Activated CD8-positive, alpha-beta memory T cell treated with anti-CD3 and anti-CD28 coated beads, Interleukin-2, amount 50 U/mL, for 1 hour (primary cell): ENCODE results near the gene CERS4.
"Not testable (repeated sequence)": the region's sequence is repeated elsewhere in the genome, so short reads cannot be mapped to it uniquely, and the experiment has no call there.

ENCODE experiments used
- DNase-seq: peaks from one replicate; pipeline ENCODE4 v3.0.0-alpha.2; 2020; ENCODE audit errors: extremely low read depth

The CERS4 gene

DNA sequence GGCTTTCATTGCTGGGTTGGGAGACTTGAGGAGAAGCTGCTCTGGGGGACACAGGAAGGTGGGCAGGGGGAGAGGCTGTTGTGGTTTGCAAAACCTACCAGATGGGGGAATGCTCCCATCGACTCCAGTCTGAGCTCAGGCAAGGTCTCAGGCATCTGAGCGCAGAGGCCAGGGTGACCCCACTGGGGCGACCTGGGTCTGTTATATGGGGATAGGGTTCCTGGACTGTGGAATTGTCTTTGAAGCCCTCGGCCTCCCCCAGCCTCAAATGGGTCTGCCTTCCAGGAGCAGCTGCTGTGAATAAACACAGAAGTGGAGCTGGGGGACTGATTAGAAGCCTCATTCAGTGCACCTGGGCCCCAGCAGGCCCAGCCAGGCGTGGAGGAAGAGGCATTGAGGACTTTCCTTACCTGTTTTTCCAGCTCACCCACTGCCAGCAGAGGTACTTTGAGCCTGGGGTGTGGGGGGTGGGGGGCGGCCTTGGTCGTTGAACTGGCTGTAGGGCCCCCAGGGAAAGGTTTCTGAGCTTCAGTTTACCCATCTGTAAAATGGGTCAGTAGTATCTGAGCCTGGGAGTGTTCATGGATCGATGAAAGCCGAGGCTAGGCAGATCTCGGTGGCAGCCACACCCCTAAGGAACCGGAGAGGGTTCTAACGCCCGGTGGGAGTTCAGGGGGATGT lies 1.4 kb downstream of the CERS4 start:
- DNase-seq, result no peak

DNA sequence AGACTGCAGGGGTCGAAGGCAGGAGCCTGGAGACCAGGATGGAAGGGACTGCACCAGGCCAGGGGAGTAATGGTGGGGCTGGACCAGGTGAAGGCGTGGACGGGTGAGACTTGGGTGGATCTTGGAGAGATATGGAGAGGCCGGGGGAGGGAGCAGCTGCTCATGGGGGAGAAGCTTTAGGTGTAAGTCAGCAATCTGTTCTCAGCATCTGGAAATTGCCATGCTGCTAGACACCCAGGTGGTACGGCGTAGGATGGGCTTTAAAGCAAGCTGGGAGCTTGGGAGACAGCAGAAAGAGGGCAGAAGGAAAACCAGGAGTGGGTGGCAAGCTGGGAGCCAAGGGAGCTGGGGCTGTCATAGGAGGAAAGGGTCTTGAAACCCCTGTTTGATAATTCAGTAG lies 3.0 kb downstream of the CERS4 start:
- no peak for DNase-seq

DNA sequence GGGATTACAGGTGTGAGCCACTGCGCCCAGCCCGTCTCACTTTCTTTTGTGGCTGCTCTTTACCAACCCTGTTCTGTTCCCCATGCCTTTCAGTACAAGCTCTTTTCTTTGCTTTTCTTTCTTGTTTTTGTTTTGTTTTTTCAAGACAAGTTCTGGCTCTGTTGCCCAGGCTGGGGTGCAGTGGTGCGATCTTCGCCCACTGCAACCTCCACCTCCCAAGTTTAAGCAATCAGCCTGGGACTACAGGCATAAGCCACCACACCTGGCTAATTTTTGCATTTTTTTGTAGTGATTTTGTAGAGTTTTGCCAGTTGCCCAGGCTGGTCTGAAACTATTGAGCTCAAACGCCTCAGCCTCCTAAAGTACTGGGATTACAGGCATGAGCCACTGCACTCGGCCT lies 3.7 kb downstream of the CERS4 start:
- DNase-seq, result no peak

DNA sequence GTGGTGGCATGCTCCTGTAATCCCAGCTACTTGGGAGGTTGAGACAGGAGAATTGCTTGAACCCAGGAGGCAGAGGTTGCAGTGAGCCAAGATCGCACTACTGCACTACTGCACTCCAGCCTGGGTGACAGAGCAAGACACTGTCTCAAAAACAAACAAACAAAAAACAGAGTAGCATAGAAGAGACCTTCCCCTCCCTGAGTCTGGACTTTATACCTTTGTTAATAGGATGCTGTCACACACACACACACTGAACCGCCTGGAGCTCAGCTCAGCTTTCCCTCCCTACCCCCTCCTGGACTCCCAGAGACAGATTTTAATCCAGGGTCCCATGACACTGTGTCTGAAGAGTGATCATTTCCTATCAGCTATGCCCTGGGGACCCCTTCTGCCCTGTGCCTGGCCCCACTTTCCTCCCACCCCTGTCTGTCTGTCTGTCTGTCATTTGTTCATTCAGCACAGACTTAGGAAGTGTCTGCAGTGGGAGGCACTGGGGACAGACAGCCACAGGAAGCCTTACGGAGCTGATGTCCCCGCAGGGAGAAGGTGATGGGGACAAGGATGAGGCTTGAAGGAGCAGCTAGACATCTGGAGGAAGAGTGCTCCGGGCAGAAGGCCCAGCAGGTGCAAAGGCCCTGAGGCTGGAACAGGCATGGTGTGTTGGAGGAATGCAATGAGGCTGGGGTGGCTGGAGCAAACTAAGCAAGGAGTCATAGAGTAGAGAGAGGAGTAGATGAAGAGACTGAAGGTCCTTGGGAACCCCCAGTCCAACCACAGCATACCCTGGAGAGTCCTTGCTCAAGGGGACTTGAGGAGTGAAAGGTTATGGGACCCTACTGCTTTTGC lies 4.9 kb downstream of the CERS4 start:
- DNase-seq, result no peak

DNA sequence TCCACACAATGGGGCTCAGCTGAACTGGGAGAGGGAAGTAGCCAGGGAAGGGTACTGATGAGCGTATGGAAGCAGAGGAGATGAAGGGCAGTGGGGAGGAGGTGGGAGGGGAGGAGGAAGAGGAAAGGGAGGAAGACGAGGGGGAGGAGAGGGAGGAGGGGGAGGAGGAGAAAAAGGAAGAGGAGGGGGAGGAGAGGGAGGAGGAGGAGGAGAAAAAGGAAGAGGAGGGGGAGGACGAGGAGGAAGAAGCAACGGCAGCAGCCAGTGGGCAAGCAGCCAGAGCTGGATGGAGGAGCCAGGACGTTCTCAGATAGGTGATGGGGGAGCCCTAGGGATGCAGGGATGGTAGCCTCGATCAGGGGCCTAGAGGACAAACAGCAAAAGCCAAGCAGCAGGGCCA lies 5.6 kb downstream of the CERS4 start:
- DNase-seq, result no peak

DNA sequence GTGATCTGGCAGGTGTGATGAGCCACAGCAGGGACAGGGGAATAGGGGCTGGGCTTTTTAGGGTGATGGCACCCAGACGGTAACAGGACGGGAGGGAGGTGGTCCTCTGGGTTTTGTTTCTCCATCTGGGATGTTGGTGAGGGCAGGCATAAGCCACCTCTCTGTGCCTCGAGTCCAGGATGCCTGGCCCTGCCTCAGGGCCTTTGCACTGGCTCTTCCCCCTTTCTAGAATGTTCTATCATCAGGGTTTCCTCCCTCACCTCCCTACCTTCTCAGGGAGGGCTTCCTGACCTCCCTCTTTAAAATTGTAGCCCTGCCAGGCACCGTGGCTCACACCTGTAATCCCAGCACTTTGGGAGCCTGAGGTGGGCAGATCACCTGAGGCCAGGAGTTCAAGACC lies 6.6 kb downstream of the CERS4 start:
- no peak for DNase-seq

DNA sequence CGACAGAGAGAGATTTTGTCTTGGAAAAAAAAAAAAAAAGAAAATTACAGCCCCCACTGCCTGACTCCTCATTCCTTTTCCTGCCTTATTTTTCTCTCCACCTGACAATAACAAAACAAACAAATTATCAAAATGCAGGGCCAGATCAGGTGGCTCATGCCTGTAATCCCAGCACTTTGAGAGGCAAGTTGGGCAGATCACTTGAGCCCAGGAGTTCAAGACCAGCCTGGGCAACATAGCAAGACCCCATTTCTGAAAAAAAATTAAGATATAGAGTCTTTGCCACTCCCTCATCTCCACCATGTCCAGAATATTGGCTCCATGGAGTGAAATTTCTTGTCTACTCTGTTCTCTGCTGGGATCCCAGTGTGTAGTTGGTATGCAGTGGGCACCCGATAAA lies 7.2 kb downstream of the CERS4 start:
- no peak for DNase-seq

DNA sequence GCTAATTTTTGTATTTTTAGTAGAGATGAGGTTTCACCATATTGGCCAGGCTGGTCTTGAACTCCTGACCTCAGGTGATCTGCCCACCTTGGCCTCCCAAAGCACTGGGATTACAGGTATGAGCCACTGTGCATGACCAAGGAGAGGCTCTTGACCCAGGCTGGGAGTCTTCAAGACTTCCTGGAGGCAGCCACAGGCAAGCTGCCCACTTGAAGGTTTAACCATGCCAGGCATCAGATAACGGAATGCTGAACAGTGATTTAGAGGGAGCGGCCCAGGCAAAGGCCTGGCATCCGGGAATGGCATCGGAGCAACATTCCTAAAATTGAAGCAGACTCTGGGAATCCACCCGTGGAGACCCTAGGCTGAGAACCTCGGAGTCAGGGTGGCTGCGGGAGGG lies 9.0 kb downstream of the CERS4 start:
- DNase-seq, result not testable (repeated sequence)

DNA sequence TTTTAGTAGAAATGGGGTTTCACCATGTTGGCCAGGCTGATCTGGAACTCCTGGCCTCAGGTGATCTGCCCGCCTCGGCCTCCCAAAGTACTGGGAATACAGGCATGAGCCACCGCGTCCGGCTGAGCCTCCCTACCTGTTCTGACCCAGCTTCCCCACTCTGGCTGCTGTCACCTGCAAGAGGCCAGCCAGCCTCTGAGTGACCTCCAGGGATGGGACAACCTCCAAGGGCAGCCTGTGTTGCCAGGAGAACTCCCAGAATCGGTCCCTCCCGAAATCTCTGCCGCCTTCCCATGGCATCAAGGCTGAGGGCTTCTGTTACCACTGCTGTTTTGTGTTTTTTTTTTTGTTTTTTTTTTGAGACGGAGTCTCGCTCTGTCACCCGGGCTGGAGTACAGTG lies 11.3 kb downstream of the CERS4 start:
- DNase-seq, result no peak

DNA sequence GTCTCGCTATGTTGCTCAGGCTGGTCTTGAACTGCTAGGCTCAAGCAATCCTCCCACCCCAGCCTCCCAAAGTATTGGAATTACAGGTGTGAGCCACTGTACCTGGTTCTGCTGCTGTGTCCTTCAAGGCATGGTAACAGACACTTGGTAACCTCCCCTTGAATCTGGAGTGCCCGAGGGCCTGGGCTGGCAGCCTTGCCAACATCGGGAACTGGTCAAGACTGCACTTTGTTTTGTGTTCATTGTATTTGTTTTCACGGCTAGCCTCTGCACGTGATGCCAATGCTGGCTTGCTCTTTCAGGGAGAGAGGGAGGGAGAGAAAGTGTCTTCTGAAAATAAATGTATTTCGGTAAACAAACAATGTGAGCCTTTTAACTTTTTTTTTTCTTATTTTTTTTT lies 12.0 kb downstream of the CERS4 start:
- no peak for DNase-seq

DNA sequence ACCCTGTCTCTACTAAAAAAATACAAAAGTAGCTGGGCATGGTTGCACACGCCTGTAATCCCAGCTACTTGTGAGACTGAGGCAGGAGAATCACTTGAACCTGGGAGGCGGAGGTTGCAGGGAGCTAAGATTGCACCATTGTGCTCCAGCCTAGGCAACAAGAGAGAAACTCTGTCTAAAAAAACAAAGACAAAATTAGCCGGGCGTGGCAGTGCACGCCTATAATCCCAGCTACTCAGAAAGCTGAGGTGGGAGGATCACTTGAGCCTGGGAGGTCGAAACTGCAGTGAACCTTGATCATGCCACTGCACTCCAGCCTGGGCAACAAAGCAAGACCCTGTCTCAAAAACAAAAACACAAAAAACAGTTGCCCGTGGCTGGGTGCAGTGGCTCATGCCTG lies 14.3 kb downstream of the CERS4 start:
- DNase-seq, result not testable (repeated sequence)

DNA sequence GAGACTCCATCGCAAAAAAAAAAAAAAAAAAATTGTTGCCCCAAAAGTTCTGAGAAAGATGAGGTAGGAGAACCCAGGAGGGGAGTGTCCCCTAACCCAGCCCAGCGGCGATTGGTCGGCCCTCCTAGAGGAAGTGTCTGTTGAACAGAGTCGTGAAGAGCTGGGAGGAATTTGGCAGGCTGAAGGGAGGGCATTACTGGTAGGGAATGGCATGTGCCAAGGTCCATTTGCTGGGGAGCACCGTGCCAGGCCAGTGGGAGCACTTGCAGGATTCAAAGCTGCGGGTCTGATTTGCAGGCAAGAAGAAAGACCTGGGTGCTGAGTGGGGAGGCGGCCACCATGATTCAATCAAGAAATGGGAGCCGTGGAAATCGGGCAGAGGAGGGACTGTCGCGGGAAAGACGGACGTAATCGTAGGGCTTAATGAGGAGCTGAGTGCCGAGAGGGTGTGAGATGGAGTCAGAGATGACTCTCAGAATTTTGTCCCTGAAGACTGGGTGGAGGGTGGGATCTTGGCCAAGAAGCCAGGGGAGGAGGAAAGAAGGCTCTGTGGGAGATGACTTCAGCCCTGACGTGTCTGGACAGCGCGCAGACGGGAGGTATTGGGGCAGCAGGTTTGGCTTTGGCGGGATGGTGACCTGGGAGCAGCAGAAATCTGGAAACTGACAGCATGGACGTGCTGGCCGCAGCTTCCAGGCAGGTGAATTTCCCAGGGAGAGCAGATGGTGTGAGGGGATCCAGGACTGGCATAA lies 15.4 kb downstream of the CERS4 start:
- no peak for DNase-seq

DNA sequence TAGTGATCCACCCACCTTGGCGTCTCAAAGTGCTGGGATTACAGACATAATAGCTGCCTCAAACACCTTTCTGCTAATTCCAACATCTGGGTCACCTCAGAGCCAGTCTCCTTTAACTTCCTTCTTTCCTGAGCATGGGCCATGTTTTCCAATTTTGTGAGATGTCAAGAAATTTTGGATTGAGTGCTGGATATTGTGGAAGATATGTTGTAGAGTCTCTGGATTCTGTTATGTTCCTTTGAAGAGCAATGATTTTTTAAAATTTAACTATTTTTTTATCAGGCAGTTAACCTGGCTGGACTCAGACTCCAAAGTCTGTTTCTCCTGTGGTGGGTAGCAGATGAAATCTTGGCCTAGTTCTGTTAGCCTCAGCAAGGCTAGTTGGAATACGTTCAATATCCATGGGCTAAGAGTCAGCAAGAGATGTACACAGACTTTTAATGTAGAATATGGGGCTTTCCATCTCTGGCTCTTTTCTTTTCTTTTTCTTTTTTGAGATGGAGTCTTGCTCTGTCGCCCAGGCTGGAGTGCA lies 22.0 kb downstream of the CERS4 start:
- DNase-seq, result no peak

DNA sequence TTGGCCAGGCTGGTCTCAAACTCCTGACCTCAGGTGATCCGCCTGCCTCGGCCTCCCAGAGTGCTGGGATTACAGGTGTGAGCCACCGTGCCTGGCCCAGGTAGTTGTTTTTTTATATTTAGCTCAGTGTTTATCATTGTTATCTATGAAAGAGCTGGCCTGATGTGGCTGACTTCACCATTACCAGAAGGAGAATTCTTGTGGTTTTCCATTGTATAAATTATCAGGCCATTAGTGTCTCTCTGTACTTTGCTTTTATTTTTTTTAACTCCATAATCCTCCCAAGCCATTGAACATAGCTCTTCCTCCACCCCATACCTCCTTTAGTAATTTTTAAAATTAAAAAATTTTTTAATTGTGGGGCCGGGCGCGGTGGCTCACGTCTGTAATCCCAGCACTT lies 24.2 kb downstream of the CERS4 start:
- no peak for DNase-seq

DNA sequence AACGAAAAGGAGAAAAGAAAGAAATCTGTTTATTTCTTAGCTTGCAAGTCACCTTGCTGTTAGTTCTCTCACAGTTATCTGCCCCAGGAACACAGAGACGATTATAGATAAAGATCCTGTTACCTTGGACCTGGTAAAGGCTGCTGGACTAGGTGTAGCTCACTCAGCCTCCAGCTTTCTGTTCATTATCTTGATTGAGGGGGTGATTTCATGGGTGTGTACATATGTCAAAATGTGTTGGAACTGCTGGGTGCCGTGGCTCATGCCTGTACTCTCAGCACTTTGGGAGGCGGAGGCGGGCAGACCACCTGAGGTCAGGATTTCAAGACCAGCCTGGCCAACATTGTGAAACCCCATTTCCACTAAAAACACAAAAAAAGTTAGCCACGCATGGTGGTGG lies 27.9 kb downstream of the CERS4 start:
- DNase-seq, result no peak

DNA sequence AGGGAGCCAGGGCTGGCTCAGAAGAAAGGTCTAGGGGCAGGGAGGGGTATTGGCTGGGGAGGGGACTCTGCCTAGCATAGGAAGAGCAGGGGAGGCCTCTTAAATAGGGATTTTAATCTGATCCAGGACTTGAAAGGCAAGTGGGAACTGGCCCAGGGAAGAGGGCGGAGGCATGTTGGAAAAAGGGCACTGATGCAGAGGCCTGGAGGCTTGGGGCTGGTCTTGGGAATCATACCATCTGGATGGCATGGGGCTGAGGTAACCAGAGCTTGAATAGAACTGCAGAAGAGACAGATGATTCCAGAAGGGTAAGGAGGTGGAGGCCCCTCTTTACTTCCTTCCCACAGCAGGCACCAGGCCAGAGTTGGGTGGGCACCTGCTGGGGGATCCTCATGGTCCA lies 29.1 kb downstream of the CERS4 start:
- no peak for DNase-seq

DNA sequence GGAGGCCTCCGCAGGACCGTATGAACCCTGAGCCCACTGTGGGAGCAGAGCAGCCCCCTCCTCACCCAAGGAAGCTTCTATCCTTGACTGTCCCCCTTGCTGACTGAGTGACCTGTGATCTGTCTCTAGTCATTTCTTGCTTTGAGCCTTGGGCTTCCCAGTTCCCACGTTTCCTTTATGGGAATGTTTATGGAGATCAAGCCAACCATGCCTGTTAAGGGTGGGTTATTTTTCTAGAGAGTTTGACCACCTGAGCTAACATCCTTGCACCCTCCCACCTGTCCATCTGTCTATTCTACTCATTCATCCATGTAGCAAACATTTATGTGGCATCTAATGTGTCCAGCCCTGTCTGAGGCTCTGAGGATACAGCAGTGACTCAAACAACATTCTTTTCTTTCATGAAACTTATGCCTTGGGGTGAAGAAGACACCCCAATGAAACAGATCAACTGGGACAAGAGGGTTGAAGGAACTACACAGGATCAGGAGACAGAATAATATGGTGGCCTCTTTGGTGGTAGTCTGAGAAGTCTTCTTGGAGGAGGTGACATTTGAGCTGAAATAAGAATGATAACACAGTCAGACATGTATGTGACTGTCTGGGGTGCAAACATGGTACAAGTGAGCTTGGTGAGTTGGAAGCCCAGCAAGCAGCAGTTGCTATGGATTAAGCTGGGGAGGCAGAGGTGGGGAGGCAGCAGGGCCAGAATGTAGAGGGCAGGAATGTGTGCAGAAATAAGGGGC lies 30.5 kb downstream of the CERS4 start:
- no peak for DNase-seq

DNA sequence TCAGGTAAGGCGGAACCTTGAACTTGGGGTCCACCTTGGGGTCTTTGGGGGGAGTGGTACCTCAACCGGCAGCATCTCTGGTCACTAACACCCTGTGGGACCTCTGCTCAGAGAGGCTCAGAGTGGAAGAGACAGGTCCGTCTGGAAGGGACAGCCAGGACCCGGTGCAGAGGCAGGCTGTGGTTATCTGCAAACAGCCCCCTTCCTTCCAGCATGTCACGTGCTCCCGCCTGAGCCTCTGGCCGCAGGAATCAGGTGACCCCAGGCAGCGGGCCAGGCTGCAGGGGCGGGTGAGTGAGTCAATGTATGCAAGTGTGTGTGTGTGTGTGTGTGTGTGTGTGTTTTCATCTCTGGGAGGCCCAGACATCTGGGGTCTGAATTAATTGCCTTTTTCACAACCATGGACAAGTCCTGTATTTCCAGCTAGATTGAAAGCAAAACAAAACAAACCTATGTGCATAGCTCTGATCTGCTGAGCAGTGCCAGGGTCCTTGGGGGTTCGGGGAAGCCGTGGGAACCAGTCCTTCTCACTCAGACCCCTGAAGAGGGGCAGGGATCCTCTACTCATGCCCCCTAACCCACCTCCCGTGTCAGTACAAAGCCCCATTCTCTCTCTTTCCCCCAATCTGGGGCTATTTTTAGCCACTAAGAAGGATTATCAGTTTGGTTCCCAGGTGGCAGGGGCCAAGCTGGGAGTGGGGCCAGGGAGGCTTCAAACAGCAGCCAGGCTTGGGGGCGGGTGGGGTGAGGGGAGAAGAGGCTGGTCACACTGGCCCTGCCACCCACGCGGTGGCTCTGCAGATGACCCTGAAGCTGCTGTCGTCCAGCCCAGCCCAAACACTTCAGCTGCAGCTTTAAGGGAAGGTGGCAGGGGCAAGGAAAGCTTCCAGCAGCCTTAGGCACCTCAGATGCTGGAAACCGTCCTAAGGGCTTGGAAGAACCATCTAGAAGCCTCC lies 31.4 kb downstream of the CERS4 start:
- no peak for DNase-seq

DNA sequence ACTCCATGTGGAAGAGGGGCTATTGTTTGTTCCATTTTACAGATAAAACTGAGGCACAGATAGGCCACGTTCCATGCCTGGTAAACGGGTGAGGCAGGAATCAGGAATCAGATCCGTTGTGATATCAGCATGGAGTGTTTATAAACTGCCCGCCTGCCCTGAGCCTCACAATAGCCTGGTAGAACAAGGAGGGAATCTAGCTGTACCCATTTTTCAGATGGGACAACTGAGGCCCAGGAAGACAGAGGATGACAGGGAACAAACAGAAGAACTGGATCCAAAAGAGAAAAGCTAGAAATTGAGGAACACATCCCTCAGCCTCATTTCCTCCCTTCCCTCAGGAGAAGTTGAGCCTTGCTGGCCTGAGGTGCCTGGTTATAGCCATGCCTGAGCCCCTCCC lies 32.5 kb downstream of the CERS4 start:
- no peak for DNase-seq

DNA sequence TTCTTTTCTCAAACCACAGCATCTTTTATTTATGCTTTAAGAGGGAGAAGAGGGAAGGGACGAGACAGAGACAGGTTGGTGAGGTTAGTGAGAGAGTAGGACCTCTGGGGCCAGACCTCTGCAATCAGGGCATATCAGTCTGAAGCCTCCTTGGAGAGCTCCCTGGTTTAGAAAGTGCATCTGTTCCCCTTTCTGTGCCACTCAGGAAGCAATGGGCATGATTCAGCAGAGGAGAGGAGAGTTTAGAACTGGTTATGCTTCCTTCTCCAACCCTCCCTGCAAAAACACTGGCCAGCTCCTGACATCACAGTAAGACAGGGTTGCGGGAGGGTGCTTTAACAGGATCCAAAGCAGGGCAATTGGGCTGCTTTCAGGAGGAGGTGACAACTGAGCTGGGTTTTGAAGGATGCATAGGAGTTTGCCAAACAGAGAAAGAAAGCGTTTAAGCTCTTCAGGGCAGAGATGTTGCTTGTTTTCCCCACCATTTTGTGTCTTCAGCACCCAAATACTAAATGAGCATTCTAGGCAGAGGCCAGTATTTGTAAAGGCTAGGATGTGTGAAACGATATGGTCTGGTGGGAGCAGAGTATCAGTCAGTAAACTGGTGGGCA lies 33.1 kb downstream of the CERS4 start:
- DNase-seq, result no peak
